ENCODE results near the gene COX10.

The COX10 gene

GRCh38 chr17:14201988-14202380 lies 132.7 kb downstream of the COX10 start:
- H3K4me3 Mint-ChIP-seq = no peak overlapping the region
- H3K4me1 Mint-ChIP-seq = no peaks in the 10 kb centered on the region
- H3K27ac Mint-ChIP-seq = no peak overlapping the region
- DNase-seq (ENCODE audit: low spot score in 2 of 2) (no peak), ATAC-seq (ENCODE audit: low read depth) (no peak)
- peaks cover 35% of the 10 kb centered on the region for H3K36me3 Mint-ChIP-seq
- no peaks in the 10 kb centered on the region for H3K27me3 Mint-ChIP-seq
- H3K9me3 Mint-ChIP-seq = no peaks in the 10 kb centered on the region

GRCh38 chr17:14202388-14203166 lies 133.3 kb downstream of the COX10 start:
- ATAC-seq (ENCODE audit: low read depth) (no peak), DNase-seq (ENCODE audit: low spot score in 2 of 2) (no peak)
- no peaks in the 10 kb centered on the region for H3K4me1 Mint-ChIP-seq
- no peaks in the 10 kb centered on the region for H3K27me3 Mint-ChIP-seq
- no peak overlapping the region for H3K4me3 Mint-ChIP-seq
- H3K9me3 Mint-ChIP-seq = no peaks in the 10 kb centered on the region
- no peak overlapping the region for H3K27ac Mint-ChIP-seq
- peaks cover 34% of the 10 kb centered on the region for H3K36me3 Mint-ChIP-seq

GRCh38 chr17:14203388-14203787 lies 134.1 kb downstream of the COX10 start:
- no peak overlapping the region for H3K27ac Mint-ChIP-seq
- no peaks in the 10 kb centered on the region for H3K27me3 Mint-ChIP-seq
- peaks cover 36% of the 10 kb centered on the region for H3K36me3 Mint-ChIP-seq
- DNase-seq (ENCODE audit: low spot score in 2 of 2) (no peak), ATAC-seq (ENCODE audit: low read depth) (no peak)
- no peak overlapping the region for H3K4me3 Mint-ChIP-seq
- no peaks in the 10 kb centered on the region for H3K4me1 Mint-ChIP-seq
- no peaks in the 10 kb centered on the region for H3K9me3 Mint-ChIP-seq

GRCh38 chr17:14204084-14204483 lies 134.8 kb downstream of the COX10 start:
- Mint-ChIP-seq H3K27me3 (no peaks in the 10 kb centered on the region), H3K9me3 (no peaks in the 10 kb centered on the region), H3K36me3 (peaks cover 38% of the 10 kb centered on the region), H3K4me1 (no peaks in the 10 kb centered on the region), H3K4me3 (no peak overlapping the region), H3K27ac (no peak overlapping the region)
- no peak for ATAC-seq (ENCODE audit: low read depth)
- DNase-seq (ENCODE audit: low spot score in 2 of 2) = no peak

- H3K27ac Mint-ChIP-seq = no peak overlapping the region
- ATAC-seq (ENCODE audit: low read depth) (no peak), DNase-seq (ENCODE audit: low spot score in 2 of 2) (no peak)
- no peaks in the 10 kb centered on the region for H3K9me3 Mint-ChIP-seq
- H3K27me3 Mint-ChIP-seq = no peaks in the 10 kb centered on the region
- H3K4me3 Mint-ChIP-seq = no peak overlapping the region
- H3K4me1 Mint-ChIP-seq = no peaks in the 10 kb centered on the region
- H3K36me3 Mint-ChIP-seq = peaks cover 40% of the 10 kb centered on the region
These were observed 135.2 kb downstream of the COX10 start for GRCh38 chr17:14204546-14204945.

- no peak for DNase-seq (ENCODE audit: low spot score in 2 of 2)
- no peaks in the 10 kb centered on the region for H3K27me3 Mint-ChIP-seq
- no peaks in the 10 kb centered on the region for H3K9me3 Mint-ChIP-seq
- no peak for ATAC-seq (ENCODE audit: low read depth)
- H3K4me1 Mint-ChIP-seq = no peaks in the 10 kb centered on the region
- no peak overlapping the region for H3K4me3 Mint-ChIP-seq
- no peak overlapping the region for H3K27ac Mint-ChIP-seq
- peaks cover 46% of the 10 kb centered on the region for H3K36me3 Mint-ChIP-seq
These were observed 136.1 kb downstream of the COX10 start for GRCh38 chr17:14205380-14205779.

GRCh38 chr17:14205992-14206461 lies 136.7 kb downstream of the COX10 start:
- H3K27ac Mint-ChIP-seq = no peak overlapping the region
- peaks cover 49% of the 10 kb centered on the region for H3K36me3 Mint-ChIP-seq
- ATAC-seq (ENCODE audit: low read depth) = no peak
- no peak overlapping the region for H3K4me3 Mint-ChIP-seq
- H3K9me3 Mint-ChIP-seq = peaks cover 2% of the 10 kb centered on the region
- no peaks in the 10 kb centered on the region for H3K27me3 Mint-ChIP-seq
- DNase-seq (ENCODE audit: low spot score in 2 of 2) = no peak
- H3K4me1 Mint-ChIP-seq = no peaks in the 10 kb centered on the region

GRCh38 chr17:14206891-14207290 lies 137.6 kb downstream of the COX10 start:
- ATAC-seq (ENCODE audit: low read depth) (no peak), DNase-seq (ENCODE audit: low spot score in 2 of 2) (no peak)
- H3K4me1 Mint-ChIP-seq = no peaks in the 10 kb centered on the region
- H3K36me3 Mint-ChIP-seq = peaks cover 55% of the 10 kb centered on the region
- no peaks in the 10 kb centered on the region for H3K27me3 Mint-ChIP-seq
- H3K9me3 Mint-ChIP-seq = peaks cover 4% of the 10 kb centered on the region
- no peak overlapping the region for H3K4me3 Mint-ChIP-seq
- H3K27ac Mint-ChIP-seq = no peak overlapping the region

GRCh38 chr17:14207791-14208190 lies 138.5 kb downstream of the COX10 start:
- Mint-ChIP-seq H3K9me3 (peaks cover 4% of the 10 kb centered on the region), H3K27me3 (no peaks in the 10 kb centered on the region), H3K27ac (no peak overlapping the region), H3K4me3 (no peak overlapping the region), H3K4me1 (no peaks in the 10 kb centered on the region), H3K36me3 (peaks cover 56% of the 10 kb centered on the region)
- ATAC-seq (ENCODE audit: low read depth) (no peak), DNase-seq (ENCODE audit: low spot score in 2 of 2) (no peak)

- H3K4me1 Mint-ChIP-seq = no peaks in the 10 kb centered on the region
- peaks cover 4% of the 10 kb centered on the region for H3K9me3 Mint-ChIP-seq
- H3K27ac Mint-ChIP-seq = no peak overlapping the region
- DNase-seq (ENCODE audit: low spot score in 2 of 2) (no peak), ATAC-seq (ENCODE audit: low read depth) (no peak)
- H3K4me3 Mint-ChIP-seq = no peak overlapping the region
- H3K36me3 Mint-ChIP-seq = peaks cover 53% of the 10 kb centered on the region
- H3K27me3 Mint-ChIP-seq = no peaks in the 10 kb centered on the region
These were observed 139.9 kb downstream of the COX10 start for GRCh38 chr17:14209215-14209614.

GRCh38 chr17:14211246-14211645 lies 141.9 kb downstream of the COX10 start:
- Mint-ChIP-seq H3K27ac (no peak overlapping the region), H3K4me3 (no peak overlapping the region), H3K27me3 (no peaks in the 10 kb centered on the region), H3K4me1 (no peaks in the 10 kb centered on the region), H3K36me3 (peaks cover 43% of the 10 kb centered on the region), H3K9me3 (peaks cover 4% of the 10 kb centered on the region)
- no peak for ATAC-seq (ENCODE audit: low read depth)
- no peak for DNase-seq (ENCODE audit: low spot score in 2 of 2)

- Mint-ChIP-seq H3K27ac (no peak overlapping the region), H3K27me3 (no peaks in the 10 kb centered on the region), H3K4me3 (no peak overlapping the region), H3K36me3 (peaks cover 43% of the 10 kb centered on the region), H3K4me1 (no peaks in the 10 kb centered on the region), H3K9me3 (peaks cover 4% of the 10 kb centered on the region)
- no peak for DNase-seq (ENCODE audit: low spot score in 2 of 2)
- ATAC-seq (ENCODE audit: low read depth) = no peak
These were observed 142.5 kb downstream of the COX10 start for GRCh38 chr17:14211801-14212200.

GRCh38 chr17:14212401-14212800 lies 143.1 kb downstream of the COX10 start:
- H3K27ac Mint-ChIP-seq = no peak overlapping the region
- H3K36me3 Mint-ChIP-seq = peaks cover 41% of the 10 kb centered on the region
- no peak for ATAC-seq (ENCODE audit: low read depth)
- H3K4me1 Mint-ChIP-seq = no peaks in the 10 kb centered on the region
- no peak for DNase-seq (ENCODE audit: low spot score in 2 of 2)
- H3K27me3 Mint-ChIP-seq = no peaks in the 10 kb centered on the region
- peaks cover 4% of the 10 kb centered on the region for H3K9me3 Mint-ChIP-seq
- H3K4me3 Mint-ChIP-seq = no peak overlapping the region

GRCh38 chr17:14214271-14214670 lies 145.0 kb downstream of the COX10 start:
- H3K36me3 Mint-ChIP-seq = peaks cover 30% of the 10 kb centered on the region
- no peak overlapping the region for H3K27ac Mint-ChIP-seq
- H3K9me3 Mint-ChIP-seq = peaks cover 4% of the 10 kb centered on the region
- no peaks in the 10 kb centered on the region for H3K4me1 Mint-ChIP-seq
- H3K27me3 Mint-ChIP-seq = no peaks in the 10 kb centered on the region
- ATAC-seq (ENCODE audit: low read depth) = no peak
- H3K4me3 Mint-ChIP-seq = no peak overlapping the region
- no peak for DNase-seq (ENCODE audit: low spot score in 2 of 2)

GRCh38 chr17:14222611-14223010 lies 153.3 kb downstream of the COX10 start:
- ATAC-seq (ENCODE audit: low read depth) (no peak), DNase-seq (ENCODE audit: low spot score in 2 of 2) (no peak)
- Mint-ChIP-seq H3K4me3 (no peak overlapping the region), H3K27ac (no peak overlapping the region), H3K9me3 (peaks cover 1% of the 10 kb centered on the region), H3K36me3 (peaks cover 2% of the 10 kb centered on the region), H3K27me3 (no peaks in the 10 kb centered on the region), H3K4me1 (no peaks in the 10 kb centered on the region)
